HepG2 (cell line): ENCODE data around the gene NRL. TPM values are rescaled to one million over a fixed set of nuclear protein-coding genes. Genes with fewer than 3 reads are reported as not detected.

Source experiments
- FOXK2 ChIP-seq: fragments of 450-650 bp; IDR thresholded peaks from 2 replicates; pipeline ENCODE4 v1.6.1; 2016
- GPBP1L1 ChIP-seq: sonication (generic); formaldehyde crosslinking; IDR thresholded peaks from 2 replicates; pipeline ENCODE4 v1.5.0; 2020; ENCODE audit warnings: mild to moderate bottlenecking, missing genetic modification reagents
- HCFC1 ChIP-seq: fragments of 150-350 bp; IDR thresholded peaks from 2 replicates; pipeline ENCODE4 v1.6.1; 2014; ENCODE audit warnings: low read depth, low read length
- HNRNPUL1 ChIP-seq: fragments of 200-400 bp; formaldehyde crosslinking; IDR thresholded peaks from 2 replicates; pipeline ENCODE4 v1.6.1; 2017; ENCODE audit warnings: low read depth, mild to moderate bottlenecking, low read length, moderate library complexity
- HOXA7 ChIP-seq: sonication (generic); formaldehyde crosslinking; IDR thresholded peaks from 2 replicates; pipeline ENCODE4 v1.8.1; 2022; ENCODE audit warnings: mild to moderate bottlenecking, missing genetic modification reagents, moderate library complexity
- IRF2 ChIP-seq: IDR thresholded peaks from 2 replicates; pipeline ENCODE4 v1.6.1; 2018; ENCODE audit warnings: missing genetic modification reagents, missing compliant biosample characterization
- SRSF4 ChIP-seq: fragments of 200-400 bp; formaldehyde crosslinking; IDR thresholded peaks from one replicate; pipeline ENCODE4 v1.6.1; 2018; ENCODE audit warnings: mild to moderate bottlenecking, low read depth, low read length, moderate library complexity; ENCODE audit not compliant: poor library complexity, severe bottlenecking
- TAF15 ChIP-seq: fragments of 200-400 bp; formaldehyde crosslinking; IDR thresholded peaks from one replicate; pipeline ENCODE4 v1.6.1; 2018; ENCODE audit warnings: mild to moderate bottlenecking, low read depth, low read length; ENCODE audit not compliant: poor library complexity, severe bottlenecking
- TOPORS ChIP-seq: sonication (generic); formaldehyde crosslinking; IDR thresholded peaks from 2 replicates; pipeline ENCODE4 v1.8.0; 2023; ENCODE audit warnings: mild to moderate bottlenecking, missing genetic modification reagents
- XBP1 ChIP-seq: sonication (generic); formaldehyde crosslinking; IDR thresholded peaks from 2 replicates; pipeline ENCODE4 v1.5.0; 2020; ENCODE audit warnings: missing genetic modification reagents
- ZBTB20 ChIP-seq: sonication (generic); formaldehyde crosslinking; IDR thresholded peaks from 2 replicates; pipeline ENCODE4 v1.8.1; 2023; ENCODE audit warnings: missing genetic modification reagents, low read depth, mild to moderate bottlenecking, borderline replicate concordance
- ZBTB7A ChIP-seq: sonication (generic); formaldehyde crosslinking; IDR thresholded peaks from 2 replicates; pipeline ENCODE4 v1.8.0; 2022; ENCODE audit warnings: mild to moderate bottlenecking, missing genetic modification reagents
- ZNF10 ChIP-seq: sonication (generic); formaldehyde crosslinking; IDR thresholded peaks from 2 replicates; pipeline ENCODE4 v1.4.0; 2020; ENCODE audit warnings: mild to moderate bottlenecking, low read depth, missing genetic modification reagents, borderline replicate concordance
- ZNF136 ChIP-seq: sonication (generic); formaldehyde crosslinking; IDR thresholded peaks from 2 replicates; pipeline ENCODE4 v1.8.1; 2022; ENCODE audit warnings: low read depth, mild to moderate bottlenecking, moderate library complexity, missing genetic modification reagents
- ZNF264 ChIP-seq: sonication (generic); formaldehyde crosslinking; IDR thresholded peaks from 2 replicates; pipeline ENCODE4 v1.4.0; 2020; ENCODE audit warnings: missing genetic modification reagents
- ZNF354B ChIP-seq: sonication (generic); formaldehyde crosslinking; IDR thresholded peaks from 2 replicates; pipeline ENCODE4 v1.8.0; 2022; ENCODE audit warnings: mild to moderate bottlenecking, missing genetic modification reagents
- ZNF740 ChIP-seq: sonication (generic); formaldehyde crosslinking; IDR thresholded peaks from 2 replicates; pipeline ENCODE4 v1.4.0; 2020; ENCODE audit warnings: missing genetic modification reagents
- ZNF768 ChIP-seq: sonication (generic); formaldehyde crosslinking; IDR thresholded peaks from 2 replicates; pipeline ENCODE4 v1.4.0; 2020; ENCODE audit warnings: missing genetic modification reagents
- ZNF790 ChIP-seq: sonication (generic); formaldehyde crosslinking; IDR thresholded peaks from 2 replicates; pipeline ENCODE4 v1.8.0; 2022; ENCODE audit warnings: missing genetic modification reagents, mild to moderate bottlenecking, borderline replicate concordance
- ZNF850 ChIP-seq: sonication (generic); formaldehyde crosslinking; conservative IDR thresholded peaks from 2 replicates; pipeline ENCODE4 v1.9.0; 2021; ENCODE audit warnings: mild to moderate bottlenecking, missing genetic modification reagents
- polyA plus RNA-seq, 8 experiments: library from polyadenylated mRNA; depleted of rRNA in 3 of 8; stranded (reverse) in 7 of 8; unstranded in 1 of 8; fragments of >200 nt; fragmentation: Illumina TruSeq in 4 of 8; extraction: Trizol in 4 of 8; gene quantifications; 2 replicates each; pipeline versions ENCODE4 v1.2.1 to v1.2.3, GENCODE V29; 2011 to 2016; ENCODE audit warnings: low read depth in 4 of 8, missing spikeins in 1 of 8, mixed read lengths in 1 of 8; ENCODE audit not compliant: insufficient read depth in 1 of 8
- total RNA-seq, 5 experiments: library from RNA; depleted of rRNA; stranded (reverse); fragments of >200 nt; fragmentation: Illumina TruSeq; extraction: Trizol; gene quantifications; 2 replicates each; pipeline ENCODE4 v1.2.3, GENCODE V29; 2016; ENCODE audit warnings: low read depth in 1 of 5
- TF ChIP-seq, protein P1 (sequence below): sonication (generic); formaldehyde crosslinking; IDR thresholded peaks from 2 replicates; pipeline ENCODE4 v1.4.0; 2020; ENCODE audit warnings: mild to moderate bottlenecking, missing genetic modification reagents
- TF ChIP-seq, protein P2 (sequence below): sonication (generic); formaldehyde crosslinking; IDR thresholded peaks from 2 replicates; pipeline ENCODE4 v1.4.0; 2020; ENCODE audit warnings: mild to moderate bottlenecking, low read depth, missing genetic modification reagents

NRL gene
- total and polyA plus RNA-seq, 2 of the 13 experiments (the other 11 are each of a cell fraction or from before 2014, with no cell fraction given) = 2.5 to 4.7 TPM

DNA sequence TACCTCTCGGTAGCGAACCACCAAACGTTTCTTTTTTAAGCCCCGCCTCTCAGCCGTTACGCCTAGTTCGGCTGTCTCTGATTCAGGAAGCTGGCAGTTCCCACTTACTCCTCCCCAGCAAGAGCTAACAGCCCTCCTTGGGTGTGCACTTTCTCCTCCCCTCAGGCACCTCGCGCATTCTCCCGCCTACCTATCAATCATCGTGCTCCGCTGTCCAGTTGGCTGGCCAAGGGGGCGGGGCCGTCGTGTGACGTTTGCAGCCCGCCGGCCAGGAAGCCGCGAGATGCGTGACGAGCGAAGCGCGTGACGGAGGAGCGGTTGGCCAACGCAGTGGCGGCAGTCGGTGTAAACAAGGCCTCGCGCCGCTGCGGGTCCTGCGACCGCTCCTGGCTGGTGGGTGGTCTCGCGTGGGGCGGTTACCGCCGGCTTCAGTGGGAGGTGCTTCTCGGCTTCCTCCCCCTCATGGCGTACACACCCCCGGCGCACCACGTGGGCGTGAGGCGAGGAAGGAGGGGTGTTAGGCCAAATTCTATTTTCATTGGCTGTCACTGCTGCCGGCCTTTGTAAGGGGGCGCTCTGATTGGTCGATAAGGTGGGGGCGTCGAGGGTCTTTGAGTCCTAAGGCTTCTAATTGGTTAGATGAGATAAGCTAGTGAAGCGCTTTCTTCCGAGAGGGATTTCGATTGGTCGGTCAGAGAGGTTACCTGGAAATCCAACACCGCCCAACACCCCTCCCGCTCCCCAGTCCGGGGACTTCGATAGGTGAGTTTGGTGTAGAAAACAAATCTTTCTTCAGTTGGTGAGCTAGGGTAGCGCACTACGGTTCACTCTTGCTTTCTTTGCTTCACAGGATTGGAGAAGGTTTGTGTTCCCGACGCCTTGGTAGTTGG is at the start of gene NRL, which contains the start of gene DCAF11 (continued):
- TF ChIP-seq ZNF264 (peak; percentile 94), ZNF740 (peak; percentile 87; the same call in 1 of the 2 replicates), TOPORS (CRISPR knock-in tag) (peak; percentile 100), ZNF768 (CRISPR knock-in tag) (peak; percentile 85; the same call in 1 of the 2 replicates), SRSF4 (no peak), ZNF136 (CRISPR knock-in tag) (peak; percentile 98), IRF2 (CRISPR knock-in tag) (peak; percentile 97), HOXA7 (CRISPR knock-in tag) (no peak), GPBP1L1 (no peak), FOXK2 (peak; percentile 99), ZBTB7A (CRISPR knock-in tag) (peak; percentile 96; the same call in 1 of the 2 replicates), ZNF790 (CRISPR knock-in tag) (peak; percentile 88; the same call in 1 of the 2 replicates), HCFC1 (peak; percentile 45), ZNF354B (CRISPR knock-in tag) (no peak), ZNF850 (CRISPR knock-in tag) (no peak), TAF15 (peak; percentile 96), XBP1 (CRISPR knock-in tag) (no peak), ZNF10 (CRISPR knock-in tag) (no peak), ZBTB20 (CRISPR knock-in tag) (peak; percentile 96), HNRNPUL1 (no peak; the same call in 1 of the 2 replicates)
- TF ChIP-seq, protein P1, sequence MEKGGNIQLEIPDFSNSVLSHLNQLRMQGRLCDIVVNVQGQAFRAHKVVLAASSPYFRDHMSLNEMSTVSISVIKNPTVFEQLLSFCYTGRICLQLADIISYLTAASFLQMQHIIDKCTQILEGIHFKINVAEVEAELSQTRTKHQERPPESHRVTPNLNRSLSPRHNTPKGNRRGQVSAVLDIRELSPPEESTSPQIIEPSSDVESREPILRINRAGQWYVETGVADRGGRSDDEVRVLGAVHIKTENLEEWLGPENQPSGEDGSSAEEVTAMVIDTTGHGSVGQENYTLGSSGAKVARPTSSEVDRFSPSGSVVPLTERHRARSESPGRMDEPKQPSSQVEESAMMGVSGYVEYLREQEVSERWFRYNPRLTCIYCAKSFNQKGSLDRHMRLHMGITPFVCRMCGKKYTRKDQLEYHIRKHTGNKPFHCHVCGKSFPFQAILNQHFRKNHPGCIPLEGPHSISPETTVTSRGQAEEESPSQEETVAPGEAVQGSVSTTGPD (CRISPR knock-in tag) = no peak; the same call in 1 of the 2 replicates
- TF ChIP-seq, protein P2, sequence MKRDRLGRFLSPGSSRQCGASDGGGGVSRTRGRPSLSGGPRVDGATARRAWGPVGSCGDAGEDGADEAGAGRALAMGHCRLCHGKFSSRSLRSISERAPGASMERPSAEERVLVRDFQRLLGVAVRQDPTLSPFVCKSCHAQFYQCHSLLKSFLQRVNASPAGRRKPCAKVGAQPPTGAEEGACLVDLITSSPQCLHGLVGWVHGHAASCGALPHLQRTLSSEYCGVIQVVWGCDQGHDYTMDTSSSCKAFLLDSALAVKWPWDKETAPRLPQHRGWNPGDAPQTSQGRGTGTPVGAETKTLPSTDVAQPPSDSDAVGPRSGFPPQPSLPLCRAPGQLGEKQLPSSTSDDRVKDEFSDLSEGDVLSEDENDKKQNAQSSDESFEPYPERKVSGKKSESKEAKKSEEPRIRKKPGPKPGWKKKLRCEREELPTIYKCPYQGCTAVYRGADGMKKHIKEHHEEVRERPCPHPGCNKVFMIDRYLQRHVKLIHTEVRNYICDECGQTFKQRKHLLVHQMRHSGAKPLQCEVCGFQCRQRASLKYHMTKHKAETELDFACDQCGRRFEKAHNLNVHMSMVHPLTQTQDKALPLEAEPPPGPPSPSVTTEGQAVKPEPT = peak; percentile 55
